HG02571 (cell line): ENCODE measurements around the gene RPP21.
"Not testable (repeated sequence)": the region's sequence is repeated elsewhere in the genome, so short reads cannot be mapped to it uniquely, and the experiment has no call there.

Experiments used
- ATAC-seq: cut with Tn5 transposase; IDR thresholded peaks from one replicate; pipeline ENCODE4 v1.9.1; 2021; ENCODE audit warnings: mild to moderate bottlenecking, moderate library complexity; ENCODE audit not compliant: unreplicated experiment

Gene RPP21

GRCh38 chr6:30369280-30369679, 24.3 kb downstream of the RPP21 start:
- not testable (repeated sequence) for ATAC-seq

GRCh38 chr6:30378290-30378937, 33.5 kb downstream of the RPP21 start:
- no peak for ATAC-seq

- ATAC-seq = no peak
Measured at GRCh38 chr6:30380464-30380863, 35.5 kb downstream of the RPP21 start.

GRCh38 chr6:30386166-30386565, 41.2 kb downstream of the RPP21 start:
- ATAC-seq = no peak

GRCh38 chr6:30391240-30391639, 46.3 kb downstream of the RPP21 start:
- no peak for ATAC-seq

- ATAC-seq = no peak
Measured at GRCh38 chr6:30394139-30394538, 49.2 kb downstream of the RPP21 start.
